HG03558 (cell line): ENCODE measurements around the gene IRF6.

Experiments
- ATAC-seq: cut with Tn5 transposase; IDR thresholded peaks from one replicate; pipeline ENCODE4 v1.9.1; 2021; ENCODE audit warnings: moderate number of reproducible peaks; ENCODE audit not compliant: unreplicated experiment; ENCODE audit errors: extremely low read depth

IRF6 gene

GRCh38 chr1:209825591-209826434 lies 19.9 kb upstream of the IRF6 start:
- no peak for ATAC-seq

DNA sequence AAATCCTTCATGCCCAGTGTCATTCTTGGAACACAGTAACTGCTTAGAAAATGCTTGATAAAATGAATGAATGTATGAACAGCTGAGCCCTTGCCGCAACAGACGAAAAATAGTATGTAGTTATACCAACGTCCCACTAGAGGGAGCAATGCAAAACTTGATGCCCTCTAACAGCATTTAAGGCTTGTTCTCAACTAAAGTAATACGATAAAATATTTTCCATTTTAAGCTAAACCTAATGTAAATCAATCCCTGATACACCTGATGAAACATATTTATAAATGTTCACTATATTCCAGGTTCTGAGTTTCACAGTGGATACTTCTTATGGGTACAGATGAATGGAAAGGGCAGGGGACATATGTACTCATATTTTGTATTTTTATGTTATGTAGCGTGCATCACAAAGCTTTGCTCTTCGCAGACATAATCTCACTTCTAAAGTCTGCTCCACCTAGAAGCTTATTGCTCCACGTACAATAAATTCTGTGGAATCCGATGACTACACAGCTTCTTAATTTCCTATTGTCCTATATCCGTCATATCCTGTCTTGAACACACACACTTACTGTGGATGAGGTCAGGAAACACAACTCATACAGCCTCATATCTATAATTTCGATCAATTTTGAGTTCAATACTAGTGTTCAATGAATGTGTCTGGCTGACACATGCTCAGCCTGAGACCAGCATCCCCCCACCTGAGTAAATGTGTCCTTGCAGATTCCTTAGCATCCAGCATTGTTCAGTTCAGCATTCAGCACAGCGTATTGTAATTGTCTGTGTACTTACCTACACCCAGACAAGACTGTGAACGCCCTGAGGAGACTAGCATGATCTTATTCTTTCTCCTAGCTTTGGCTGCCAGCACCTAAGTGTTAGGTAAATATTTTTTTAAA lies 17.4 kb upstream of the IRF6 start:
- ATAC-seq: no peak

- no peak for ATAC-seq
Measured at GRCh38 chr1:209822706-209823105, 16.8 kb upstream of the IRF6 start.

- no peak for ATAC-seq
Measured at GRCh38 chr1:209820986-209821385, 15.0 kb upstream of the IRF6 start.

- no peak for ATAC-seq
Measured at GRCh38 chr1:209819058-209819457, 13.1 kb upstream of the IRF6 start.

DNA sequence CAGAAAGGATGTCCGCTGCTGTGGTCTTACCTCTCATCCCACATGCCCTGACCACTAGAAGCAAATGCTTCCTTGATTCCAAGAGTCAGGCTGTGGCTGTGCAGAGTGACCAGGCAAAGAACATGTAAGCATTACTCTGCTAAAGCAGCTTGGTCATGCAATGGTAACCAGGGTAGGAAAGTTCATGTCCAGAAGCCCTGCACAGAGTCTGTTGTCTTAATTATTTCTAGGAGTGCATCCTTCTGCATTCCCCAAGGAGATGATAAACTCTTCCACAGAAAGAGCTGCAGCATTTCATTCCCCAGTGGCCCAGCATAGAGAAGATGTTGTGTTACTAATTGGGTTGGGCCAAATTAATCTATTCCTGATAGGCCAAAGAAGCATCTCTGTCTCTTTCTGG lies 11.7 kb upstream of the IRF6 start:
- ATAC-seq: no peak

DNA sequence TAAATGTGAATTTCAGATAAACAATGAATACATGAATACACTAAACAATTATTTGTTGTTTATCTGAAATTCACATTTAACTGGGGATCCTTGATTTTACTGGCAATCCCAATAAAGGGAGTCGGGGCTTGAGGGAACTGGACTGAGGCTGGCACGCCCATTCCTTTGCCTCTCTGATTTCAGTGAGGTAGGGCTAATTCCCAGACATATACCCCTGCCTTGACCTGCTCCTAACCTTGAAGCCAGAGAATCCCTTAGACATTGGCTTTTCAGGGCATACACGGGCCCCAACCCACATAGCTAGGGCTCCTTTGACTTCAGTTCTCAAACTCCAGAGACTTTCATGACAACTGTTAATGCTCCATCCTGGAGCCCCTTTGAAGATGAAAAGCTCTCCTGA lies 11.0 kb upstream of the IRF6 start:
- ATAC-seq: no peak

DNA sequence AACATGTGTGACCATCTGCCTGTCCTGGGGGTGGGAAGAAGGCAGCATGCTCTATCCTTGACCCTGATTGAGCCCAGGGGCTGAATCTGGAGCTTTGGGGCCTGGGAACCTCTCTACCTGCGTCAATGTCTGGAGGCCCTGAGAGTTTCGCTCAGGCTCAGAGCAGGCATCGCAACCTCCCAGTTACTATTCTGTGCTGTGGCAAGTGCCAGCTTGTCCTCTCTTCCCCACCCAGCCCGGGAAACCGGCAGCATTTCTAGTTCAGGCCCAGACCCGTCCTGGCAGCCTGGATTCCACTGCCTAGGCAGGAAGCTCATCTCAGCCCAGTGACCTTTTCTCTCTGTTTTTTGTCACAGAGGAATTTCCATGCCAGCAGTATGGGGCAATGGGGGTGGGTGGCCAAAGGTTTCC lies 10.0 kb upstream of the IRF6 start:
- no peak for ATAC-seq

GRCh38 chr1:209815490-209815889 lies 9.5 kb upstream of the IRF6 start:
- ATAC-seq: no peak

- ATAC-seq: no peak
Measured at GRCh38 chr1:209813902-209814301, 8.0 kb upstream of the IRF6 start.

DNA sequence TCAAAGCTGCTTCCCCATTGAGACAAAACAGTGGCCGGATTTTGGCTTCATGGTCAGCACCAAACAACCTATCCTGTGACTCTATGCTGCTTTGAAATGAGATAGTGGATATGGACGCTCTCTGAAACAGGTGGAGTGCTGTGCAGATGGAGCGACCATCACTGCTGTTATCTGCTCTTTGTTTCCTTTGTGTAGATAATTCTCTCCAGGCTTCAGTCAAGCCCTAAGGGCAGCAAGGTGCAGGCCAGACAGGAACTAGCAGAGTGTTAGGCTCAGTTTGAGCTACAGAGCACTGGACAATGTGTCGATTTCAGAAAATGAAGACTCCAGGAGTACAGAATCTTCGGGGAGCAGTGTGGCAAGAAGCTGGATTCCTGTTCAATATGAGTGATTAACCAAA lies 4.8 kb upstream of the IRF6 start:
- no peak for ATAC-seq

DNA sequence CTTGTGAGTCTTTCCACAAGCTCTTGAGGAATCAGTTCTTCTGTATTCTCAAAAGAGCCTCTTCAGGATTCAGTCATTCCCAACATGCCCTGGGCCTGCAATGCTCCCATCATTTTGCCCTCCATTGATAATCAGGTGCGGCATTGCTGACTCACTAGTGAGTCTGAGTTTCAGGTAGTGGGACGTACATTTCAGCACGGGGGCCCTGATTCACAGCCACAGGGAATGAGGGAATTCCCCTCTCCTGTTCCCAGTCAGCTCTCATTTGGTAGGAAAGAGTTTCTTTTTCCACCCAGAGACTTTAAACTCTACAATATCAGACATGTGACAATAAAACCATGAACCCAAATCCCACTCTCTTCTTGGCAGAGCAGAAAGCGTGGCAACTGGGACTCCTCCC lies 3.7 kb upstream of the IRF6 start:
- ATAC-seq: no peak

DNA sequence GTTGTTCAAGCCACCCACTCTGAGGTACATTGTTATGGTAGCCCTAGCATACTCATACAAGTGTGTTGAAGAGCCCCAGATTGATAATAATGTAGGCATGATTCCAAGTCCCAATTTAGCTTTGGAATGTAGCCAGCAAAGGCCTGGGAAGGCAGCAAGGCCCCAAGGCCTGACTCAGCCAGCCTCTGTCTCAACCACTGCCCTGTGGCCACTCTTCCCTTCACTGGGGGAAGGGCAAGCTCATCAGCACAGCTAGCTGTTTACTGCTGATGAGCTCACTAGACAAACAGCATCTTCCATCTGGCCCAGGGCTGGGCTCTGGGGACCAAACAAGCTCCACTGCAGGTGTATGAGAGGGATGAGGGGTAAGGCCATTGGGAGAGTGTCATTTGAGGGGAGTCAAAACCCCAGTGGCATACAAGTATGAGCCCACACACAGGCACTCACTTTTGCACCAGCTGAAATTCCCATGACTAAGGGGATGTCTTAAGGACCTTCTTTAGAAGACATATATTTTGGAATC lies 2.2 kb upstream of the IRF6 start:
- ATAC-seq: no peak

DNA sequence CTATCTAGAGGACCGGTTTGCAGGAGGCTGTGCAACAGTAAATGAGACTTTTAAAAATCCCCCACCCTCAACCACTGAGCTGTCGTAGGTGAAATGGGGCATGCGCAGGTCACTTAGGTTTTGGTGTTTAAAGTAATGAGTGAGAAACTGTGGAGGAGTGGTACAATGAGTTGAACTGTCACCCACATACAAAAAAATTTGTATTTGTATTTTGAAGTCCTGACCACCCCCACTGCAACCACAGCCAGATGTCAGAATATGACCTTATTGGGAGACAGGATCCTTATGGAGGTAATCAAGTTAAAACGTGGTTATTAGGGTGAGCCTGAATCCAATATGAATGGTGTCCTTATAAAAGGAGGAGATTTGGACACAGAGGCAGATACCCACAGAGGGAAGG lies 1.6 kb upstream of the IRF6 start:
- ATAC-seq: no peak

DNA sequence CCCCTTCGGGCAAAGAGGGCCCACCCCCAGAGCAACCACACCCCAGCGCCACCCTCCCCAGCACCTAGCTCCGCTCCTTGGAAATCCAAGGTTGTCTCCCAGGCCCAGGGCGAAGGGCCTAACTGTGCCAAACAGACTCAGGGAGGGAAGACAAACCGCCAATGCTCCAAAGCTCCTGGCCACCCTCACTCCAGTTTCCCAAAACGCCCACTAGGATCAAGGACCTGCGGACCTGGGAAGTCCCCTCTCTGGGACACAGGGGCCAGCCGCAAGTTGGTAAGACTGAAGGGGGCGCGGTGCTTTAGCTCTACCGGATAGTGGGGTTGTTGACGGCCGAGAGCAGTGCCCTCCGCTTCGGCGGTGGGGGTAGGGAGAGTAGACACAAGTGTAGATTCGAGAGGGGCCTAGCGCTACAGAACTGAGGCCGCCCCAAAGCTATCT lies 581 bp downstream of the IRF6 start:
- ATAC-seq: no peak

DNA sequence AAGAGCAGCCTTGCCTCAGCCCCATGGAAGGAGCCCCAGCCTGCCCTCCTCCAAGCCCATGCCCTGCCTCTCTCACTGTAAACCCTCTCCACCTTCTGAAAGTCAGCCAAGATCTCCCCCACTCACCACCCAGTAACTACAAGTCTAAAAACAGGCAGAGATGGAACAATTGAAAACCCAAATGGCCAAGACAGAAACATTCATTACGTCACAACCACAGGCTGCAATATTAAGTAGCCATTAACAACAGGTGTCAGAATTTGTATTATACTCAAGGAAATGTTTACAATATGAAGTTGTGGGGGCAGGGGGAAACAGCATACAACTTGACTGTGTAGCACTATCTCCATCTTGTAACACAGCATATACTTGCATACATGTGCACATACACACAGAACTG lies 2.4 kb downstream of the IRF6 start:
- no peak for ATAC-seq

DNA sequence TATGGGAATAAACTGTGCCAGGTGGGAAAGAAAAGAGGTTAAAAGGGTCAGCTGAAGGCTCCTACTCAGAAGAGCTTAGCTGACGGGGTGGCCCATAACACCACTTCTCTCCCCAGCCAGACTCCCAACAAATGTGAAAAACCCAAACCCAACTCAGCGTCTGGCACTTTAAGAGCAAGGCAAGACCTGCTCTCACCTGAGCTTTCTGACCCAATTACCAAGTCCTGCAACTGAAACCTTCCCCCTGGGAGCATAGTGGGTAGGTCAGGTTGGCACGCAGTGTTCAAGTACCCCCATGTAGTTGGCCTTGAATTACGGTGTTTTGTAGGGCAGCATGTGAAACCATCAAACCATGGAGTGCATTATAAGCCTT lies 3.2 kb downstream of the IRF6 start:
- no peak for ATAC-seq

GRCh38 chr1:209802117-209802779 lies 3.7 kb downstream of the IRF6 start:
- no peak for ATAC-seq

DNA sequence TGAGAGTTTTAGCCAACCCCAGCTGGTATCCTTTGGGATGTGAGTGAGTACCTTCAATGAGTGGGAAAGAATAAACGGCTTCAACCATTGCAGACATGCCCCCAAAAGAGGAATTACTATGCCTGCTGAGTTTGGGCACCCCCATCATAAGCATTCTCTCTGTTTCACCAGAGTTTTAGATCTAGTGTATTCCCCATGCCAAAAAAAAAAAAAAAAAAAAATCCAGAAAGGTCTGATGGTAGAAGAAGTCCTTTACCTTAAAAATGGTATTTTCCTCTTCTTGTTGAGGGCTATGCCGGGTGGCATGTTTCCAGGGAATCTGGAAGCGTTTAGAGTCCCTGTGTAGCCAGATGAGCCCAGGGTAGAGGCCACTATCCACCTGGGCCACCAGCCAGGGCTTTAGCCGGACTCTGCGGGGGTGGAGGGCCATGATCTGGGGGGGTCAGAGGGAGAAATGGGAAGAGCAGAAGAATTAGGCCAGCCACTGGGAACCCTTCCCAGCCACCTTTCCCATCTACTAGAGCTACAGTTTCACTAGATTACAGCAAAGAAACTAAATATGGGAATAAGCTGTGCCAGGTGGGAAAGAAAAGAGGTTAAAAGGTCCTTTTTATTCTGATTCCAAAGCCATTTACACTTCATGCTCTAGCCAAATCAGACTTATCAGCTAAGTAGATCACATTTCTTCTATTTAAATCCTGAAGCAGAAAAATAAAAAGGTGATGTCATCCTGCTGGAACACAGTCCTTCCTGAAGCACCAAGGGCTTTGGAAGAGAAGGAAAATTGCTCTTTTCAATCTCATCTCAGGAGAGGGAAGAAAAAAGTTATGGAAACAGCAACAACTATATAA lies 4.7 kb downstream of the IRF6 start:
- no peak for ATAC-seq
